Memory B cell (primary cell): ENCODE results near the gene FLYWCH1.

Experiments
- ATAC-seq: fragments of 150-1000 bp; cut with Tn5 transposase; 2 replicates; pipeline ENCODE4 v1.10.0; 2021; ENCODE audit warnings: low read depth, mild to moderate bottlenecking, moderate library complexity
- DNase-seq, 2 donors: peaks; one replicate each; pipeline ENCODE4 v3.0.0; 2022; ENCODE audit warnings: low spot score in 2 of 2
- H3K27ac Mint-ChIP-seq: one replicate; pipeline ENCODE4 v1.8.0; 2022; ENCODE audit warnings: mild to moderate bottlenecking, moderate library complexity, mixed read lengths
- H3K27me3 Mint-ChIP-seq: one replicate; pipeline ENCODE4 v1.8.0; 2022; ENCODE audit warnings: mixed read lengths
- H3K36me3 Mint-ChIP-seq: one replicate; pipeline ENCODE4 v1.8.0; 2022; ENCODE audit warnings: mild to moderate bottlenecking, mixed read lengths
- H3K4me1 Mint-ChIP-seq: one replicate; pipeline ENCODE4 v1.8.0; 2022; ENCODE audit warnings: mixed read lengths
- H3K4me3 Mint-ChIP-seq: one replicate; pipeline ENCODE4 v1.8.0; 2022; ENCODE audit warnings: mild to moderate bottlenecking, moderate library complexity, mixed read lengths
- H3K9me3 Mint-ChIP-seq: one replicate; pipeline ENCODE4 v1.8.0; 2022; ENCODE audit warnings: mixed read lengths

Gene FLYWCH1

GRCh38 chr16:2980227-2981176, 68.8 kb downstream of the FLYWCH1 start, which contains the start of gene PKMYT1:
PKMYT1 (minus strand) TSS chr16:2980446; CDS start chr16:2979657, 789 bp downstream.
- no peaks in the 10 kb centered on the region for H3K27me3 Mint-ChIP-seq
- H3K36me3 Mint-ChIP-seq: no peaks in the 10 kb centered on the region
- peaks cover 8% of the 10 kb centered on the region for H3K4me1 Mint-ChIP-seq

GRCh38 chr16:2981177-2981898, 69.6 kb downstream of the FLYWCH1 start:
- ATAC-seq (no peak), DNase-seq (no peak)
- no peaks in the 10 kb centered on the region for H3K36me3 Mint-ChIP-seq
- peak overlapping the region; percentile 76 for H3K4me3 Mint-ChIP-seq
- peaks cover 8% of the 10 kb centered on the region for H3K4me1 Mint-ChIP-seq
- H3K27ac Mint-ChIP-seq: peak overlapping the region; percentile 37
- no peaks in the 10 kb centered on the region for H3K9me3 Mint-ChIP-seq
- peaks cover under 1% of the 10 kb centered on the region for H3K27me3 Mint-ChIP-seq

More at GRCh38 chr16:2980227-2981176, 68.8 kb downstream of the FLYWCH1 start, which contains the start of gene PKMYT1:
- ATAC-seq (peak; percentile 91), DNase-seq (peak; percentile 96 to 97)
- no peaks in the 10 kb centered on the region for H3K9me3 Mint-ChIP-seq
- peak within 1 kb of the TSS; percentile 83 for H3K4me3 Mint-ChIP-seq
- H3K27ac Mint-ChIP-seq: peak within 1 kb of the TSS; percentile 81

- no peaks in the 10 kb centered on the region for H3K36me3 Mint-ChIP-seq
Observed at GRCh38 chr16:2981899-2982250, 70.1 kb downstream of the FLYWCH1 start.

GRCh38 chr16:2982402-2982801, 70.7 kb downstream of the FLYWCH1 start:
- Mint-ChIP-seq H3K36me3 (no peaks in the 10 kb centered on the region), H3K4me1 (peaks cover 8% of the 10 kb centered on the region), H3K9me3 (no peaks in the 10 kb centered on the region), H3K4me3 (peak overlapping the region; percentile 46), H3K27ac (no peak overlapping the region), H3K27me3 (peaks cover 5% of the 10 kb centered on the region)
- no peak for DNase-seq
- no peak for ATAC-seq

More at GRCh38 chr16:2981899-2982250, 70.1 kb downstream of the FLYWCH1 start:
- H3K27me3 Mint-ChIP-seq: peaks cover 5% of the 10 kb centered on the region
- peak overlapping the region; percentile 76 for H3K4me3 Mint-ChIP-seq
- peaks cover 8% of the 10 kb centered on the region for H3K4me1 Mint-ChIP-seq
- DNase-seq (no peak), ATAC-seq (no peak)
- H3K27ac Mint-ChIP-seq: peak overlapping the region; percentile 37
- H3K9me3 Mint-ChIP-seq: no peaks in the 10 kb centered on the region

GRCh38 chr16:2983706-2984136, 72.0 kb downstream of the FLYWCH1 start:
- ATAC-seq (peak; percentile 37), DNase-seq (peak in 1 of 2 donors; percentile 62)
- peaks cover 8% of the 10 kb centered on the region for H3K4me1 Mint-ChIP-seq
- H3K36me3 Mint-ChIP-seq: no peaks in the 10 kb centered on the region
- no peak overlapping the region for H3K27ac Mint-ChIP-seq
- H3K9me3 Mint-ChIP-seq: no peaks in the 10 kb centered on the region
- peaks cover 5% of the 10 kb centered on the region for H3K27me3 Mint-ChIP-seq
- peak overlapping the region; percentile 53 for H3K4me3 Mint-ChIP-seq

GRCh38 chr16:2985462-2985861, 73.7 kb downstream of the FLYWCH1 start:
- H3K27ac Mint-ChIP-seq: no peak overlapping the region
- ATAC-seq (no peak), DNase-seq (no peak)
- H3K27me3 Mint-ChIP-seq: peaks cover 7% of the 10 kb centered on the region
- H3K4me1 Mint-ChIP-seq: peaks cover 8% of the 10 kb centered on the region
- no peak overlapping the region for H3K4me3 Mint-ChIP-seq
- no peaks in the 10 kb centered on the region for H3K36me3 Mint-ChIP-seq
- no peaks in the 10 kb centered on the region for H3K9me3 Mint-ChIP-seq

- no peaks in the 10 kb centered on the region for H3K9me3 Mint-ChIP-seq
- H3K4me3 Mint-ChIP-seq: no peak overlapping the region
- H3K36me3 Mint-ChIP-seq: no peaks in the 10 kb centered on the region
- no peak for DNase-seq
- H3K27ac Mint-ChIP-seq: no peak overlapping the region
- H3K27me3 Mint-ChIP-seq: peaks cover 7% of the 10 kb centered on the region
- no peak for ATAC-seq
- peaks cover 8% of the 10 kb centered on the region for H3K4me1 Mint-ChIP-seq
Observed at GRCh38 chr16:2985893-2986355, 74.2 kb downstream of the FLYWCH1 start.

GRCh38 chr16:2986623-2987188, 75.0 kb downstream of the FLYWCH1 start:
- ATAC-seq: no peak
- H3K36me3 Mint-ChIP-seq: no peaks in the 10 kb centered on the region
- H3K4me3 Mint-ChIP-seq: no peak overlapping the region
- H3K27ac Mint-ChIP-seq: no peak overlapping the region
- peaks cover 7% of the 10 kb centered on the region for H3K27me3 Mint-ChIP-seq
- no peak for DNase-seq
- peaks cover 7% of the 10 kb centered on the region for H3K4me1 Mint-ChIP-seq
- no peaks in the 10 kb centered on the region for H3K9me3 Mint-ChIP-seq

GRCh38 chr16:2987286-2987685, 75.6 kb downstream of the FLYWCH1 start:
- Mint-ChIP-seq H3K36me3 (no peaks in the 10 kb centered on the region), H3K4me3 (no peak overlapping the region), H3K9me3 (no peaks in the 10 kb centered on the region)

GRCh38 chr16:2987833-2988232, 76.1 kb downstream of the FLYWCH1 start:
- no peak for DNase-seq
- Mint-ChIP-seq H3K4me1 (peaks cover 2% of the 10 kb centered on the region), H3K9me3 (no peaks in the 10 kb centered on the region), H3K4me3 (no peak overlapping the region), H3K36me3 (no peaks in the 10 kb centered on the region), H3K27ac (no peak overlapping the region), H3K27me3 (peaks cover 9% of the 10 kb centered on the region)
- ATAC-seq: no peak

More at GRCh38 chr16:2987286-2987685, 75.6 kb downstream of the FLYWCH1 start:
- no peak overlapping the region for H3K27ac Mint-ChIP-seq
- no peak for DNase-seq
- H3K4me1 Mint-ChIP-seq: peaks cover 5% of the 10 kb centered on the region
- ATAC-seq: no peak
- H3K27me3 Mint-ChIP-seq: peaks cover 9% of the 10 kb centered on the region

- Mint-ChIP-seq H3K4me1 (peaks cover 2% of the 10 kb centered on the region), H3K4me3 (no peak overlapping the region), H3K27ac (no peak overlapping the region), H3K36me3 (no peaks in the 10 kb centered on the region), H3K27me3 (peaks cover 9% of the 10 kb centered on the region), H3K9me3 (no peaks in the 10 kb centered on the region)
- no peak for DNase-seq
- ATAC-seq: no peak
Observed at GRCh38 chr16:2988590-2989099, 76.9 kb downstream of the FLYWCH1 start.

GRCh38 chr16:2990891-2991290, 79.2 kb downstream of the FLYWCH1 start:
- Mint-ChIP-seq H3K27ac (no peak overlapping the region), H3K27me3 (peaks cover 9% of the 10 kb centered on the region), H3K36me3 (no peaks in the 10 kb centered on the region), H3K4me1 (no peaks in the 10 kb centered on the region), H3K9me3 (no peaks in the 10 kb centered on the region), H3K4me3 (no peak overlapping the region)
- DNase-seq: no peak
- ATAC-seq: no peak

GRCh38 chr16:2991566-2992261, 80.0 kb downstream of the FLYWCH1 start:
- no peak for DNase-seq
- Mint-ChIP-seq H3K27me3 (peaks cover 5% of the 10 kb centered on the region), H3K9me3 (no peaks in the 10 kb centered on the region), H3K4me3 (no peak overlapping the region), H3K27ac (no peak overlapping the region), H3K36me3 (no peaks in the 10 kb centered on the region), H3K4me1 (no peaks in the 10 kb centered on the region)
- no peak for ATAC-seq
